VCaP (cell line): ENCODE measurements around the gene TRIM22.
"Not testable (repeated sequence)": the region's sequence is repeated elsewhere in the genome, so short reads cannot be mapped to it uniquely, and the experiment has no call there.

ENCODE experiments used
- H3K27ac ChIP-seq: fragments of 450-650 bp; 2 replicates; pipeline ENCODE4 v1.5.1; 2017
- TF ChIP-seq, protein P1 (sequence below): fragments of 450-650 bp; conservative IDR thresholded peaks from 2 replicates; pipeline ENCODE4 v1.5.1; 2017; ENCODE audit warnings: mild to moderate bottlenecking, moderate library complexity

Gene TRIM22

DNA sequence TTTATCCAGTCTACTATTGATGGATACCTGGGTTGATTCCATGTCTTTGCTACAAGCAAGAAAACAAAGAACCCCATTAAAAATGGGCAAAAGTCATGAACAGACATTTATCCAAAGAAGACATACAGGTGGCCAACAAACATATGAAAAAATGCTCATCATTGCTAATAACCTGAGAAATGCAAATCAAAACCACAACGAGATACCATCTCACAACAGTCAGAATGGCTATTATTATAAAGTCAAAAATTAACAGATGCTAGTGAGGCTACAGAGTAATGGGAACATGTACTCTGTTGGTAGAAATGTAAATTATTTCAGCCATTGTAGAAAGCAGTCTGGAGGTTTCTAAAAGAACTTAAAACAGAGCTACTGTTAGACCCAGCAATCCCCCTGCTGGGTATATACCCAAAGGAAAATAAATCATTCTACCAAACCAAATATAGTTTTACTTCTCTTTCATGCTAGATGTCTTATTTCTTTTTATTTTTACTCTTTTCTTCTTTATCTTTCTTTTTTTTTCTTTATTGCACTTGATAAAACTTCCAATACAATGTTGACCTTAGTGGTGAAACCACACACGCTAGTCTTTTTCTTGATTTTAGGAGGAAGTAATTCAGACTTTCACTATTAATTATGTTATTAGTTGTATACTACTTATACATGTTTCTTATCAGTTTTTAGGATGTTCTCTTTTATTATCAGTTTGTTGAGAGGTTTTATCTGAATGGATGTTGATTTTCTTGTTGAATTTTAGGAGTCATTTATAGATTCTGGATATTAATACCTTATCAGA, 14.3 kb downstream of the TRIM22 start:
- no peak overlapping the region for H3K27ac ChIP-seq

DNA sequence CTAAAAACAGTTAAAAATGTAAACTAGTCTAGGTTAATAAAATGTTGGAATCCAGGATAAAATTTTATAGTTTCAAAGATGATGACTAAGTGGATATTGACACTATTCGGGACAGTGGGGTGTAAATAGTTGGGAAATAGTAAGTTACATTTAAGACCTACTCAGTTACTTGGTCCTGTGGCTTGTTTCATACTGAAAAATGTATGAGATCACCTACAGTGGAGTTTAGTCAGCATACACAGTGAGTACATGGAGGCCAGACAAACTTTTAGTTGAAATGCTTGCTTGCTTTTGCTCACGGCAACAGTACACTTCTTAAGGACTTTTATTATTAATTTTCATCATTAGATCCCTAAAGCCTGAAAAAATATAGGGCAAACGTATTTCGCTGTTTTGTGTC, 16.1 kb downstream of the TRIM22 start:
- TF ChIP-seq, protein P1, sequence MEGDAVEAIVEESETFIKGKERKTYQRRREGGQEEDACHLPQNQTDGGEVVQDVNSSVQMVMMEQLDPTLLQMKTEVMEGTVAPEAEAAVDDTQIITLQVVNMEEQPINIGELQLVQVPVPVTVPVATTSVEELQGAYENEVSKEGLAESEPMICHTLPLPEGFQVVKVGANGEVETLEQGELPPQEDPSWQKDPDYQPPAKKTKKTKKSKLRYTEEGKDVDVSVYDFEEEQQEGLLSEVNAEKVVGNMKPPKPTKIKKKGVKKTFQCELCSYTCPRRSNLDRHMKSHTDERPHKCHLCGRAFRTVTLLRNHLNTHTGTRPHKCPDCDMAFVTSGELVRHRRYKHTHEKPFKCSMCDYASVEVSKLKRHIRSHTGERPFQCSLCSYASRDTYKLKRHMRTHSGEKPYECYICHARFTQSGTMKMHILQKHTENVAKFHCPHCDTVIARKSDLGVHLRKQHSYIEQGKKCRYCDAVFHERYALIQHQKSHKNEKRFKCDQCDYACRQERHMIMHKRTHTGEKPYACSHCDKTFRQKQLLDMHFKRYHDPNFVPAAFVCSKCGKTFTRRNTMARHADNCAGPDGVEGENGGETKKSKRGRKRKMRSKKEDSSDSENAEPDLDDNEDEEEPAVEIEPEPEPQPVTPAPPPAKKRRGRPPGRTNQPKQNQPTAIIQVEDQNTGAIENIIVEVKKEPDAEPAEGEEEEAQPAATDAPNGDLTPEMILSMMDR = no peak
- no peak overlapping the region for H3K27ac ChIP-seq

More for the DNA sequence above, 14.3 kb downstream of the TRIM22 start:
- TF ChIP-seq, protein P1 = no peak

DNA sequence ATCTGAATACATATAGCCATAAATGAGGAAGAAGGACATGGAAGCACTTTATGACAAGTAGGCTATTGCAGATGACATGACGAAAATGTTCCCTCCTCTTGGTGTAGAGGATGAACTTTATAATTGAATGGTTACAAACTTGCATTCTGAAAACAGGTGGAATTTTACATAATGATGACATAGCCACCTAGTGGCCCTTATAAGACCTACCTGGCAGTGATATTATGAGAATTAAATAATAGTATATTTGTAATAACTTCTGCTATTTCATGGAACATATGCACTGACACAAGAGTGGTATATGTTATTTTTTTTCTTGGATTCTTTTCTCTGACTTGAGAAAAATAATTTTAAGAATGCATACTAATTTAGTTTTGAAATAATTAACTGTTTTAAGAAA, 22.9 kb downstream of the TRIM22 start:
- TF ChIP-seq, protein P1 = peak; percentile 70

DNA sequence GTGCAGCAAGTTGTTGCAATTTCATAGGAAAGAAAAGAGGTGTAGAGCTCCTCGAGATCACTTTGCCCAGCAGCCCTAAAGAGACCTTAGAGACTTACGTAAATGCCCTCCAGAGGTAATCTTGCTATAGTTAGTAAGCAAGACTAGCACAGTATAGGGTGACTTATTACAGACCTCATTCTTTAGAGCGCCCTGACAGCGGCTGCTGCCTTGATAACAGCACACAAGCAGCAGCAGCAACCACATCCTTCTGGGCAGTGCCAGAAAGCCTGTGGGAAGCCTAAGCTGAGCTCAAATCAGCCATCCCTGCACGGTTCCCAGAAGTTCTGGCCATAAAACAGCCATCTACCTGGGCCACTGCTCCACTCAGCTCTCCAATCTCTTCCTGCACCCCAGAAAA, 24.1 kb downstream of the TRIM22 start:
- no peak overlapping the region for H3K27ac ChIP-seq
- TF ChIP-seq, protein P1 = no peak

More for the DNA sequence above, 22.9 kb downstream of the TRIM22 start:
- no peak overlapping the region for H3K27ac ChIP-seq

DNA sequence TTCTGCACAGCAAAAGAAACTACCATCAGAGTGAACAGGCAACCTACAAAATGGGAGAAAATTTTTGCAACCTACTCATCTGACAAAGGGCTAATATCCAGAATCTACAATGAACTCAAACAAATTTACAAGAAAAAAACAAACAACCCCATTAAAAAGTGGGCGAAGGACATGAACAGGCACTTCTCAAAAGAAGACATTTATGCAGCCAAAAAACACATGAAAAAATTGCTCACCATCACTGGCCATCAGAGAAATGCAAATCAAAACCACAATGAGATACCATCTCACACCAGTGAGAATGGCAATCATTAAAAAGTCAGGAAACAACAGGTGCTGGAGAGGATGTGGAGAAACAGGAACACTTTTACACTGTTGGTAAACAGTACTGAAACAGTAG, 26.9 kb downstream of the TRIM22 start:
- H3K27ac ChIP-seq = not testable (repeated sequence)

DNA sequence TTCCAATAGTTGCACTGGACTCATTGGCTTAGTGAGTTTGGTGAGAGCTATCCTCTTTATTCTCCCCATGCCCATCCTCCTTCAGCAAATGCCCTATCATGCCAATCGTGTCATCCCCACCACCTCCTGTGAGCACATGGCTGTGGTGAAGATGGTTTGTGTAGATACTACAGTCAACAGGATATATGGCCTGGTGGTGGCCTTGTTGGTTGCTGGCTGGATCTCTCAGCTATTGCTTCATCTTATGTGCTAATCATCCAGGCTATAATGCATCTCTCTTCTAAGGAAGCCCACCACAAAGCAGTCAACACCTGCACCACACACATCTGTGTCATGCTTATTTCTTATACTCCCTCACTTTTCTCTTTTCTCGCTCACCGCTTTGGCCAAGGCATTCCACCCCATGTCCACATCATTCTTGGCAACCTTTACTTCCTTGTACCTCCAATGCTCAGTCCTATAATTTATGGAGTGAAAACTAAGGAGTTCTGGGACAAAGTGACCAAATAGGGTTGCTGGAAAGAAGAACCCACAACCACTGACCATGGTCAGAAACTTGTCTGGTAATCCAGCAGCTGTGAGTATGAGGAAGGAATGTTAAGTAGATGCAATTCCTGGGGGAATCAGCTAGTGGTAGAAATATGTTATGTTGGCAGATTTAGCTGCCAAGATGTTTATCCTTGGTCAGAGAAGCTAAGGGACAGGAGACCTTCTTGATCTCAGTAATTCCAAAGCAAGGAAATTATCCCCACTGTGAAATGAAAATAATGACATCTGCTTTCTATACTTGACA, 30.3 kb downstream of the TRIM22 start:
- H3K27ac ChIP-seq = no peak overlapping the region
- TF ChIP-seq, protein P1 = no peak

DNA sequence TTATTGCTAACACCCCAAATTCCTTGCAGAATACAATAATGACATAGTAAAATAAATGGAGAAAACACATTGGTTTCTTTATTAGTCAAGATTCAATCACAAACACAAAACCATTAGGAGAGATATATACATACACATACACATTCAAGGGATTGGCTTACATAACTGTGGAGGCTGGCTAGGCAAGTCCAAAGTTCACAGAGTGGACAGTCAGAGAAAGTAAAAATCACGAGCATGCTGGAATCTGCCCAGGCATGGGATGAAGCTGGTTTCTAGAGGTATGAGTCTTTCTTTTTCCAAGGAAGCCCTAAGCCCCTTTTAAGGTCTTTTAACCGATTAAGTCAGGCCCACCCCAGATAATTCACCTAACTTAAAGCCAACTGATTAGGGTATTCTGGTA, 33.0 kb downstream of the TRIM22 start:
- H3K27ac ChIP-seq = no peak overlapping the region
- TF ChIP-seq, protein P1 = no peak

DNA sequence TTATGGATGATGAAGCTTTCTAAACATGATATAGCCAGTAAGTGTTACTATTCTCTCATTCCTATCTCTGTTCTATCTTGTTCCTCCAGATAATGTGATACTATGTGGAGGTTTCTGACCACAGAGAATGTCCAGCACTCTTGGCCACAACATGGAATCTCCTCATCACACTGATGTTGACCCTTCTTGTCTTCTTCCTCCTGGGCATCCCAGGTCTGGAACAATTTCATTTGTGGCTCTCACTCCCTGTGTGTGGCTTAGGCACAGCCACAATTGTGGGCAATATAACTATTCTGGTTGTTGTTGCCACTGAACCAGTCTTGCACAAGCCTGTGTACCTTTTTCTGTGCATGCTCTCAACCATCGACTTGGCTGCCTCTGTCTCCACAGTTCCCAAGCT, 36.8 kb downstream of the TRIM22 start:
- no peak overlapping the region for H3K27ac ChIP-seq
- TF ChIP-seq, protein P1 = no peak
